GM19452 (cell line): ENCODE data around the gene TIAM2.
"Not testable (repeated sequence)": the region's sequence is repeated elsewhere in the genome, so short reads cannot be mapped to it uniquely, and the experiment has no call there.

Experiments used
- ATAC-seq: cut with Tn5 transposase; IDR thresholded peaks from one replicate; pipeline ENCODE4 v1.9.1; 2021; ENCODE audit not compliant: unreplicated experiment

The TIAM2 gene

GRCh38 chr6:155093430-155093829 is 98.3 kb downstream of the TIAM2 start:
- ATAC-seq: no peak

GRCh38 chr6:155100087-155100486 is 105.0 kb downstream of the TIAM2 start:
- no peak for ATAC-seq

- ATAC-seq: no peak
Measured at GRCh38 chr6:155100591-155100990, 105.5 kb downstream of the TIAM2 start.

- ATAC-seq: not testable (repeated sequence)
Measured at GRCh38 chr6:155103083-155103645, 108.0 kb downstream of the TIAM2 start.

GRCh38 chr6:155103816-155104366 is 108.8 kb downstream of the TIAM2 start:
- no peak for ATAC-seq

- ATAC-seq: no peak
Measured at GRCh38 chr6:155106456-155107115, 111.5 kb downstream of the TIAM2 start.

- no peak for ATAC-seq
Measured at GRCh38 chr6:155107432-155108069, 112.4 kb downstream of the TIAM2 start.

GRCh38 chr6:155108070-155108820 is 113.1 kb downstream of the TIAM2 start:
- ATAC-seq: no peak

- ATAC-seq: no peak
Measured at GRCh38 chr6:155110721-155111120, 115.6 kb downstream of the TIAM2 start.

- ATAC-seq: no peak
Measured at GRCh38 chr6:155112757-155113156, 117.6 kb downstream of the TIAM2 start.

GRCh38 chr6:155115893-155116570 is 120.9 kb downstream of the TIAM2 start:
- no peak for ATAC-seq

GRCh38 chr6:155116571-155116910 is 121.4 kb downstream of the TIAM2 start:
- ATAC-seq: no peak

- ATAC-seq: no peak
Measured at GRCh38 chr6:155117256-155117655, 122.1 kb downstream of the TIAM2 start.

GRCh38 chr6:155117785-155118184 is 122.7 kb downstream of the TIAM2 start:
- ATAC-seq: no peak

- not testable (repeated sequence) for ATAC-seq
Measured at GRCh38 chr6:155119201-155119600, 124.1 kb downstream of the TIAM2 start.

- no peak for ATAC-seq
Measured at GRCh38 chr6:155120034-155120433, 124.9 kb downstream of the TIAM2 start.

GRCh38 chr6:155121294-155121693 is 126.2 kb downstream of the TIAM2 start:
- ATAC-seq: no peak

- ATAC-seq: no peak
Measured at GRCh38 chr6:155121699-155122098, 126.6 kb downstream of the TIAM2 start.

- ATAC-seq: no peak
Measured at GRCh38 chr6:155122199-155122950, 127.3 kb downstream of the TIAM2 start.

GRCh38 chr6:155123520-155123919 is 128.4 kb downstream of the TIAM2 start:
- no peak for ATAC-seq
